Testis (tissue), 3 donors: ENCODE results near the gene PAK1. TPM values are rescaled to one million over a fixed set of nuclear protein-coding genes. Genes with fewer than 3 reads are reported as not detected.

Source experiments
- DNase-seq: peaks from one replicate; pipeline ENCODE4 v3.0.0-alpha.2; 2019
- H3K27ac ChIP-seq, 2 donors: fragments of 200-600 bp; sonication (generic); one replicate each; pipeline ENCODE4 v1.5.1; 2019
- H3K27me3 ChIP-seq: fragments of 200-600 bp; sonication (generic); one replicate; pipeline ENCODE4 v1.5.1; 2019
- H3K36me3 ChIP-seq: fragments of 200-600 bp; sonication (generic); one replicate; pipeline ENCODE4 v1.5.1; 2017; ENCODE audit warnings: low read depth; ENCODE audit errors: missing control alignments
- H3K4me1 ChIP-seq: fragments of 200-600 bp; sonication (generic); one replicate; pipeline ENCODE4 v1.5.1; 2019
- H3K4me3 ChIP-seq, 2 donors: fragments of 200-600 bp; sonication (generic); one replicate each; pipeline ENCODE4 v1.5.1; 2017 to 2019
- H3K9me3 ChIP-seq: fragments of 200-600 bp; sonication (generic); one replicate; pipeline ENCODE4 v1.5.1; 2017
- POLR2A ChIP-seq: fragments of 450-650 bp; IDR thresholded peaks from one replicate; pipeline ENCODE4 v1.6.1; 2017; ENCODE audit warnings: antibody characterized with exemption, mild to moderate bottlenecking, moderate library complexity
- WGBS, 2 donors: methylation state at CpG; one replicate each; pipeline ENCODE4 v1.1.5; 2018; 5-methylcytosine and 5-hydroxymethylcytosine counted together
- intact Hi-C: fragments of 100-400 bp; cut with DNase I; formaldehyde crosslinking; loops from one replicate; pipeline ENCODE4 v1.15.1; 2023; ENCODE audit warnings: low total_unique reads
- polyA plus RNA-seq: library from polyadenylated mRNA; stranded (reverse); fragments of 350-450 nt; fragmentation: Illumina TruSeq; extraction: RNeasy Lipid Tissue Mini Kit (QIAGEN cat#74804); gene quantifications from one replicate; pipeline ENCODE4 v1.2.3, GENCODE V29; 2014; ENCODE audit warnings: low read depth, low replicate concordance; ENCODE audit not compliant: insufficient read depth
- total RNA-seq, 2 donors: library from RNA; depleted of rRNA; stranded (reverse); fragments of >200 nt; gene quantifications; one replicate each; pipeline ENCODE4 v1.2.3, GENCODE V29; 2016
- TF ChIP-seq, protein P1 (sequence below), 3 experiments: fragments of 450-650 bp in 2 of 3; fragments of 200-600 bp in 1 of 3; sonication (generic) in 1 of 3; IDR thresholded peaks; one replicate each; pipeline ENCODE4 v1.5.1; 2016 to 2019; ENCODE audit warnings: antibody characterized with exemption in 3 of 3, mild to moderate bottlenecking in 2 of 3, moderate library complexity in 1 of 3

Gene PAK1
- total and polyA plus RNA-seq, 3 donors from 2014 or later = 60.1 to 80.9 (median 63.2) TPM

GRCh38 chr11:77510851-77511250 is 37.0 kb upstream of the PAK1 start:
- intact Hi-C loops = no loop called here
- 61 to 63% methylated on average over 1 of the region's 1 CpG for WGBS, 2 donors
- Histone ChIP-seq H3K4me3 (no peak overlapping the region), H3K36me3 (no peaks in the 10 kb centered on the region), H3K27ac (no peak overlapping the region), H3K27me3 (no peaks in the 10 kb centered on the region), H3K4me1 (no peaks in the 10 kb centered on the region), H3K9me3 (no peaks in the 10 kb centered on the region)
- TF ChIP-seq POLR2A = no peak
- TF ChIP-seq, protein P1, sequence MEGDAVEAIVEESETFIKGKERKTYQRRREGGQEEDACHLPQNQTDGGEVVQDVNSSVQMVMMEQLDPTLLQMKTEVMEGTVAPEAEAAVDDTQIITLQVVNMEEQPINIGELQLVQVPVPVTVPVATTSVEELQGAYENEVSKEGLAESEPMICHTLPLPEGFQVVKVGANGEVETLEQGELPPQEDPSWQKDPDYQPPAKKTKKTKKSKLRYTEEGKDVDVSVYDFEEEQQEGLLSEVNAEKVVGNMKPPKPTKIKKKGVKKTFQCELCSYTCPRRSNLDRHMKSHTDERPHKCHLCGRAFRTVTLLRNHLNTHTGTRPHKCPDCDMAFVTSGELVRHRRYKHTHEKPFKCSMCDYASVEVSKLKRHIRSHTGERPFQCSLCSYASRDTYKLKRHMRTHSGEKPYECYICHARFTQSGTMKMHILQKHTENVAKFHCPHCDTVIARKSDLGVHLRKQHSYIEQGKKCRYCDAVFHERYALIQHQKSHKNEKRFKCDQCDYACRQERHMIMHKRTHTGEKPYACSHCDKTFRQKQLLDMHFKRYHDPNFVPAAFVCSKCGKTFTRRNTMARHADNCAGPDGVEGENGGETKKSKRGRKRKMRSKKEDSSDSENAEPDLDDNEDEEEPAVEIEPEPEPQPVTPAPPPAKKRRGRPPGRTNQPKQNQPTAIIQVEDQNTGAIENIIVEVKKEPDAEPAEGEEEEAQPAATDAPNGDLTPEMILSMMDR (IDR thresholded peaks at IDR 0.05) = no peak
- no peak for DNase-seq

DNA sequence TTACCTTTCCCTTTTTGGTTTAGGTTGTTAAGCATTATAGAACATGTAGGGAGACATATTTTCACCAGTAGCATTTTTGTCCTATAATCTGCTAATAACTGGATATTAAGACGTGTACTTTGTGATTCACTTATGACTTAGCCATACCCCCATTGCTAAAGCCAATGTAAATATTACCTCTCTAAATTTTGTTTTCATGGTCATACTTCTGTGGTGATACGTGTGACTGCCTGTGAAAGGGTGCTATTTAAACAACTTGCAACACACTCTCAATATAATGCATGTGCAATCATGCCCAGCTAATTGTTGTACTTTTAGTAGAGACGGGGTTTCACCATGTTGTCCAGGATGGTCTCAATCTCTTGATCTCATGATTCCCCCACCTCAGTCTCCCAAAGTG is 36.2 kb upstream of the PAK1 start:
- 91 to 95% methylated on average over 3 of the region's 3 CpGs for WGBS, 2 donors
- no peak for TF ChIP-seq POLR2A
- TF ChIP-seq, protein P1 (IDR thresholded peaks at IDR 0.05) = no peak
- no peaks in the 10 kb centered on the region for H3K36me3 ChIP-seq
- no peaks in the 10 kb centered on the region for H3K4me1 ChIP-seq
- no peaks in the 10 kb centered on the region for H3K9me3 ChIP-seq
- no peaks in the 10 kb centered on the region for H3K27me3 ChIP-seq
- no peak overlapping the region for H3K4me3 ChIP-seq
- intact Hi-C loops = no loop called here
- H3K27ac ChIP-seq = no peak overlapping the region
- no peak for DNase-seq

DNA sequence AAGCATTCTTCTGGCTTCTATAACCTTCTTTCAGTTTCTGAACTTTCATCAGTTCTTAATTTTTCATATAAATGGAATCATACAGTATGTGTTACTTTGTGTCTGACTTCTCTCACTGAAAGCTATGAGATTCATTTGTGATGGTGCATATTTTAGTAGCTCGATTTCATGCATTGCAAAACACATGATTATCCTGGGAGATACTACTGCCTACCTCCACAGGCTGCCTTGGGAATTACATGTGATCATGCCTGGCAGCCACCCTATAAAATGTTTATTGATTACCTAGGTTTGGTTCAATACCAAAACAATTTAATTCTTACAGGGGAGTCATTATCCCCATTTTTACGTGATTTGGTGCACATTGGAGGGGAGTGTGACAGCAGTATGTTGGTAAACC is 34.1 kb upstream of the PAK1 start:
- Histone ChIP-seq H3K9me3 (no peaks in the 10 kb centered on the region), H3K36me3 (no peaks in the 10 kb centered on the region), H3K4me3 (no peak overlapping the region), H3K27ac (no peak overlapping the region), H3K4me1 (no peaks in the 10 kb centered on the region), H3K27me3 (no peaks in the 10 kb centered on the region)
- TF ChIP-seq POLR2A = no peak
- TF ChIP-seq, protein P1 (IDR thresholded peaks at IDR 0.05) = no peak
- WGBS, 2 donors = 56 to 72% methylated on average over 2 of the region's 2 CpGs
- DNase-seq = no peak
- intact Hi-C loops = no loop called here

GRCh38 chr11:77506857-77507256 is 33.0 kb upstream of the PAK1 start:
- intact Hi-C loops = no loop called here
- no peaks in the 10 kb centered on the region for H3K27me3 ChIP-seq
- no peaks in the 10 kb centered on the region for H3K4me1 ChIP-seq
- DNase-seq = no peak
- H3K36me3 ChIP-seq = no peaks in the 10 kb centered on the region
- H3K27ac ChIP-seq = no peak overlapping the region
- H3K9me3 ChIP-seq = no peaks in the 10 kb centered on the region
- 87 to 89% methylated on average over 2 of the region's 2 CpGs for WGBS, 2 donors
- H3K4me3 ChIP-seq = no peak overlapping the region
- no peak for TF ChIP-seq POLR2A
- TF ChIP-seq, protein P1 (IDR thresholded peaks at IDR 0.05) = no peak

- intact Hi-C loops = no loop called here
- Histone ChIP-seq H3K27ac (no peak overlapping the region), H3K36me3 (no peaks in the 10 kb centered on the region), H3K4me1 (no peaks in the 10 kb centered on the region), H3K4me3 (no peak overlapping the region), H3K27me3 (no peaks in the 10 kb centered on the region), H3K9me3 (no peaks in the 10 kb centered on the region)
- DNase-seq = no peak
- 72 to 77% methylated on average over 3 of the region's 3 CpGs for WGBS, 2 donors
- TF ChIP-seq POLR2A = no peak
- TF ChIP-seq, protein P1 (IDR thresholded peaks at IDR 0.05) = no peak
These were observed 32.1 kb upstream of the PAK1 start for GRCh38 chr11:77505956-77506355.
